ENCODE results near the gene MEI4.
"Not testable (repeated sequence)": the region's sequence is repeated elsewhere in the genome, so short reads cannot be mapped to it uniquely, and the experiment has no call there.

MEI4 gene

GRCh38 chr6:77686931-77687330 lies 34.1 kb downstream of the MEI4 start:
- no peak for DNase-seq

- DNase-seq: no peak
Observed at GRCh38 chr6:77688649-77689048, 35.8 kb downstream of the MEI4 start.

GRCh38 chr6:77700095-77700494 lies 47.3 kb downstream of the MEI4 start:
- not testable (repeated sequence) for DNase-seq

- DNase-seq: no peak
Observed at GRCh38 chr6:77707603-77708002, 54.8 kb downstream of the MEI4 start.

GRCh38 chr6:77715588-77715987 lies 62.7 kb downstream of the MEI4 start:
- no peak for DNase-seq

GRCh38 chr6:77716311-77716710 lies 63.5 kb downstream of the MEI4 start:
- no peak for DNase-seq

GRCh38 chr6:77736010-77736409 lies 83.2 kb downstream of the MEI4 start:
- DNase-seq: not testable (repeated sequence)

GRCh38 chr6:77740380-77740779 lies 87.5 kb downstream of the MEI4 start:
- DNase-seq: no peak

- DNase-seq: not testable (repeated sequence)
Observed at GRCh38 chr6:77752156-77752555, 99.3 kb downstream of the MEI4 start.

- DNase-seq: no peak
Observed at GRCh38 chr6:77762386-77762785, 109.5 kb downstream of the MEI4 start.

- no peak for DNase-seq
Observed at GRCh38 chr6:77763124-77763523, 110.3 kb downstream of the MEI4 start.

- DNase-seq: no peak
Observed at GRCh38 chr6:77764364-77764763, 111.5 kb downstream of the MEI4 start.

- DNase-seq: no peak
Observed at GRCh38 chr6:77773157-77773822, 120.5 kb downstream of the MEI4 start.

GRCh38 chr6:77774457-77774856 lies 121.6 kb downstream of the MEI4 start:
- DNase-seq: no peak

- DNase-seq: no peak
Observed at GRCh38 chr6:77776441-77776840, 123.6 kb downstream of the MEI4 start.

GRCh38 chr6:77778527-77778926 lies 125.7 kb downstream of the MEI4 start:
- DNase-seq: no peak

- DNase-seq: no peak
Observed at GRCh38 chr6:77786935-77787629, 134.2 kb downstream of the MEI4 start.

GRCh38 chr6:77796824-77797809 lies 144.3 kb downstream of the MEI4 start:
- no peak for DNase-seq

GRCh38 chr6:77812304-77812703 lies 159.5 kb downstream of the MEI4 start:
- DNase-seq: no peak

GRCh38 chr6:77813090-77813489 lies 160.3 kb downstream of the MEI4 start:
- no peak for DNase-seq

GRCh38 chr6:77814119-77814518 lies 161.3 kb downstream of the MEI4 start:
- no peak for DNase-seq

GRCh38 chr6:77815531-77815930 lies 162.7 kb downstream of the MEI4 start:
- DNase-seq: no peak

GRCh38 chr6:77816766-77817270 lies 164.0 kb downstream of the MEI4 start:
- no peak for DNase-seq
